HEK293 (cell line): ENCODE data around the gene MSS51.

Experiments used
- CTCF ChIA-PET: fragments of 350-600 bp; formaldehyde crosslinking; extraction: SDS; loops from one replicate; lab custom pipeline; 2021; ENCODE audit warnings: antibody characterized with exemption; lab: Yijun Ruan, JAX
- POLR2A ChIA-PET: fragments of 300-600 bp; formaldehyde crosslinking; extraction: SDS; loops from one replicate; lab custom pipeline; 2020; ENCODE audit warnings: antibody characterized with exemption, inconsistent platforms; lab: Yijun Ruan, JAX
- H3K27ac ChIP-seq: fragments of 200-500 bp; sonication (Bioruptor generic); 2 replicates; pipeline ENCODE4 v1.5.1; 2014; ENCODE audit warnings: low read depth, low read length, control low read depth, inconsistent platforms; ENCODE audit errors: extremely low read depth
- H3K36me3 ChIP-seq, 2 experiments: fragments of 200-500 bp in 1 of 2; sonication (Bioruptor generic) in 1 of 2; 1 replicate in 1 of 2; 2 replicates in 1 of 2; pipeline ENCODE4 v1.5.1; 2014 to 2017; ENCODE audit warnings: inconsistent platforms in 2 of 2, low read length in 2 of 2; ENCODE audit not compliant: control insufficient read depth in 2 of 2, insufficient read depth in 1 of 2
- H3K4me1 ChIP-seq: fragments of 200-500 bp; sonication (Bioruptor generic); 2 replicates; pipeline ENCODE4 v1.5.1; 2014; ENCODE audit warnings: mild to moderate bottlenecking, low read length, inconsistent platforms; ENCODE audit not compliant: control insufficient read depth, insufficient read depth
- H3K4me3 ChIP-seq: 2 replicates; pipeline ENCODE4 v1.5.1; 2011; ENCODE audit warnings: low read depth, mild to moderate bottlenecking, control low read depth, low read length, moderate library complexity
- H3K9me3 ChIP-seq: fragments of 200-500 bp; sonication (Bioruptor generic); 2 replicates; pipeline ENCODE4 v1.5.1; 2014; ENCODE audit warnings: low read depth, low read length, inconsistent platforms; ENCODE audit not compliant: control insufficient read depth, insufficient read depth
- GLIS1 ChIP-seq: fragments of 450-650 bp; formaldehyde crosslinking; IDR thresholded peaks from 2 replicates; pipeline ENCODE4 v1.5.1; 2016; ENCODE audit warnings: missing biosample characterization, missing genetic modification characterization
- KLF1 ChIP-seq: fragments of 450-650 bp; formaldehyde crosslinking; IDR thresholded peaks from 2 replicates; pipeline ENCODE4 v1.5.1; 2016; ENCODE audit warnings: missing biosample characterization, missing genetic modification characterization
- KLF9 ChIP-seq: fragments of 450-650 bp; formaldehyde crosslinking; IDR thresholded peaks from 2 replicates; pipeline ENCODE4 v1.5.1; 2016; ENCODE audit warnings: missing biosample characterization, missing genetic modification characterization, low read depth
- TCF7L2 ChIP-seq: IDR thresholded peaks from 2 replicates; pipeline ENCODE4 v1.6.1; 2011; ENCODE audit warnings: low read depth, mild to moderate bottlenecking, inconsistent platforms, low read length, moderate library complexity, borderline replicate concordance
- ZBTB17 ChIP-seq: fragments of 450-650 bp; formaldehyde crosslinking; IDR thresholded peaks from 2 replicates; pipeline ENCODE4 v1.5.1; 2016; ENCODE audit warnings: missing biosample characterization, missing genetic modification characterization
- ZFP37 ChIP-seq: fragments of 450-650 bp; formaldehyde crosslinking; IDR thresholded peaks from 2 replicates; pipeline ENCODE4 v1.5.1; 2016; ENCODE audit warnings: missing biosample characterization, missing genetic modification characterization
- ZFP41 ChIP-seq: fragments of 450-650 bp; formaldehyde crosslinking; IDR thresholded peaks from 2 replicates; pipeline ENCODE4 v1.5.1; 2016; ENCODE audit warnings: missing biosample characterization, missing genetic modification characterization, borderline replicate concordance
- ZNF138 ChIP-seq: fragments of 450-650 bp; formaldehyde crosslinking; IDR thresholded peaks from 2 replicates; pipeline ENCODE4 v1.5.1; 2016; ENCODE audit warnings: missing biosample characterization, missing genetic modification characterization, borderline replicate concordance
- ZNF175 ChIP-seq: fragments of 450-650 bp; formaldehyde crosslinking; IDR thresholded peaks from 2 replicates; pipeline ENCODE4 v1.5.1; 2016; ENCODE audit warnings: missing biosample characterization, missing genetic modification characterization
- ZNF184 ChIP-seq: fragments of 450-650 bp; IDR thresholded peaks from 2 replicates; pipeline ENCODE4 v1.5.1; 2018; ENCODE audit warnings: missing biosample characterization, mild to moderate bottlenecking, missing genetic modification characterization
- ZNF211 ChIP-seq: fragments of 450-650 bp; formaldehyde crosslinking; IDR thresholded peaks from 2 replicates; pipeline ENCODE4 v1.5.1; 2016; ENCODE audit warnings: low read depth, missing biosample characterization, missing genetic modification characterization
- ZNF335 ChIP-seq: fragments of 450-650 bp; formaldehyde crosslinking; conservative IDR thresholded peaks from 2 replicates; pipeline ENCODE4 v1.5.1; 2016; ENCODE audit warnings: missing biosample characterization, missing genetic modification characterization
- ZNF664 ChIP-seq: fragments of 450-650 bp; formaldehyde crosslinking; IDR thresholded peaks from 2 replicates; pipeline ENCODE4 v1.5.1; 2016; ENCODE audit warnings: missing biosample characterization, missing genetic modification characterization
- ZNF707 ChIP-seq: fragments of 450-650 bp; formaldehyde crosslinking; IDR thresholded peaks from 2 replicates; pipeline ENCODE4 v1.5.1; 2016; ENCODE audit warnings: missing biosample characterization, missing genetic modification characterization
- ZNF76 ChIP-seq: fragments of 450-650 bp; formaldehyde crosslinking; IDR thresholded peaks from 2 replicates; pipeline ENCODE4; 2016; ENCODE audit warnings: low read depth, missing biosample characterization, missing genetic modification characterization, borderline replicate concordance
- ZNF785 ChIP-seq: fragments of 450-650 bp; formaldehyde crosslinking; IDR thresholded peaks from 2 replicates; pipeline ENCODE4 v1.5.1; 2016; ENCODE audit warnings: missing biosample characterization, missing genetic modification characterization
- TF ChIP-seq, protein P1 (sequence below): fragments of 450-650 bp; formaldehyde crosslinking; IDR thresholded peaks from 2 replicates; pipeline ENCODE4 v1.5.1; 2016; ENCODE audit warnings: missing biosample characterization, missing genetic modification characterization, low read depth
- TF ChIP-seq, protein P2 (sequence below): fragments of 450-650 bp; formaldehyde crosslinking; IDR thresholded peaks from 2 replicates; pipeline ENCODE4 v1.5.1; 2016; ENCODE audit warnings: missing biosample characterization, missing genetic modification characterization, borderline replicate concordance
- TF ChIP-seq, protein P3 (sequence below): fragments of 450-650 bp; formaldehyde crosslinking; IDR thresholded peaks from 2 replicates; pipeline ENCODE4 v1.5.1; 2016; ENCODE audit warnings: missing biosample characterization, missing genetic modification characterization
- TF ChIP-seq, protein P4 (sequence below): fragments of 450-650 bp; formaldehyde crosslinking; IDR thresholded peaks from 2 replicates; pipeline ENCODE4 v1.5.1; 2016; ENCODE audit warnings: missing biosample characterization, missing genetic modification characterization

The MSS51 gene

DNA sequence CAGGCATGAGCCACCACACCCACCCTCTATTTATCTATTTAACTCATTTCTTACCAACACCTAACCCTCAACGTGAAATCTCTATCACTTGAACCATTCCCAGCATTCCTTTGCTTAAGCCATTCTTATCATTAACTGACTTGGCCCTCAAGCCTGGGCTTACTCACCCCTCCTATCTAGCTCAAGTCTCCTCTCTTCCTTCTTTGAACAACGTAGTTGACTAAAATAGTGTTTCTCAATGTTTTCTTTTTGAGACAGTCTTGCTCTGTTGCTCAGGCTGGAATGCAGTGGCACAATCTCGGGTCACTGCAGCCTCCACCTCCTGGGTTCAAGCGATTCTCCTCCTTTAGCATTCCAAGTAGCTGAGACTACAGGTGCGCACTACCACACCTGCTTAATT lies 26.5 kb downstream of the MSS51 start:
- H3K36me3 ChIP-seq = peaks cover 4 to 6% of the 10 kb centered on the region in 2 experiments; a peak in 2 of 3 replicates
- POLR2A ChIA-PET = interaction anchor here (0.6 kb wide), 1 partner anchor 10 kb away, joined by 3 read pairs; no protein-coding TSS in a partner anchor
- H3K4me1 ChIP-seq = no peaks in the 10 kb centered on the region
- H3K9me3 ChIP-seq = no peaks in the 10 kb centered on the region
- no peak overlapping the region for H3K27ac ChIP-seq
- CTCF ChIA-PET = interaction anchor here (0.8 to 1.0 kb wide), 2 partner anchors 9 to 143 kb away, joined by 3 read pairs; no protein-coding TSS in a partner anchor
- no peak overlapping the region for H3K4me3 ChIP-seq
- TF ChIP-seq ZNF138 (tag by site-specific recombination) (no peak), ZFP41 (no peak), ZNF335 (tag by site-specific recombination) (no peak), ZNF76 (tag by site-specific recombination) (no peak), ZNF707 (tag by site-specific recombination) (no peak), ZBTB17 (tag by site-specific recombination) (no peak), ZNF785 (tag by site-specific recombination) (no peak), ZNF211 (tag by site-specific recombination) (no peak), GLIS1 (tag by site-specific recombination) (no peak), ZNF664 (tag by site-specific recombination) (no peak), ZNF184 (tag by site-specific recombination) (no peak), TCF7L2 (no peak), ZNF175 (tag by site-specific recombination) (no peak), KLF9 (tag by site-specific recombination) (no peak), ZFP37 (tag by site-specific recombination) (no peak), KLF1 (tag by site-specific recombination) (no peak)
- TF ChIP-seq, protein P1, sequence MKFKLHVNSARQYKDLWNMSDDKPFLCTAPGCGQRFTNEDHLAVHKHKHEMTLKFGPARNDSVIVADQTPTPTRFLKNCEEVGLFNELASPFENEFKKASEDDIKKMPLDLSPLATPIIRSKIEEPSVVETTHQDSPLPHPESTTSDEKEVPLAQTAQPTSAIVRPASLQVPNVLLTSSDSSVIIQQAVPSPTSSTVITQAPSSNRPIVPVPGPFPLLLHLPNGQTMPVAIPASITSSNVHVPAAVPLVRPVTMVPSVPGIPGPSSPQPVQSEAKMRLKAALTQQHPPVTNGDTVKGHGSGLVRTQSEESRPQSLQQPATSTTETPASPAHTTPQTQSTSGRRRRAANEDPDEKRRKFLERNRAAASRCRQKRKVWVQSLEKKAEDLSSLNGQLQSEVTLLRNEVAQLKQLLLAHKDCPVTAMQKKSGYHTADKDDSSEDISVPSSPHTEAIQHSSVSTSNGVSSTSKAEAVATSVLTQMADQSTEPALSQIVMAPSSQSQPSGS (tag by site-specific recombination) = no peak
- TF ChIP-seq, protein P2, sequence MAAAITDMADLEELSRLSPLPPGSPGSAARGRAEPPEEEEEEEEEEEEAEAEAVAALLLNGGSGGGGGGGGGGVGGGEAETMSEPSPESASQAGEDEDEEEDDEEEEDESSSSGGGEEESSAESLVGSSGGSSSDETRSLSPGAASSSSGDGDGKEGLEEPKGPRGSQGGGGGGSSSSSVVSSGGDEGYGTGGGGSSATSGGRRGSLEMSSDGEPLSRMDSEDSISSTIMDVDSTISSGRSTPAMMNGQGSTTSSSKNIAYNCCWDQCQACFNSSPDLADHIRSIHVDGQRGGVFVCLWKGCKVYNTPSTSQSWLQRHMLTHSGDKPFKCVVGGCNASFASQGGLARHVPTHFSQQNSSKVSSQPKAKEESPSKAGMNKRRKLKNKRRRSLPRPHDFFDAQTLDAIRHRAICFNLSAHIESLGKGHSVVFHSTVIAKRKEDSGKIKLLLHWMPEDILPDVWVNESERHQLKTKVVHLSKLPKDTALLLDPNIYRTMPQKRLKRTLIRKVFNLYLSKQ (tag by site-specific recombination) = no peak
- TF ChIP-seq, protein P3, sequence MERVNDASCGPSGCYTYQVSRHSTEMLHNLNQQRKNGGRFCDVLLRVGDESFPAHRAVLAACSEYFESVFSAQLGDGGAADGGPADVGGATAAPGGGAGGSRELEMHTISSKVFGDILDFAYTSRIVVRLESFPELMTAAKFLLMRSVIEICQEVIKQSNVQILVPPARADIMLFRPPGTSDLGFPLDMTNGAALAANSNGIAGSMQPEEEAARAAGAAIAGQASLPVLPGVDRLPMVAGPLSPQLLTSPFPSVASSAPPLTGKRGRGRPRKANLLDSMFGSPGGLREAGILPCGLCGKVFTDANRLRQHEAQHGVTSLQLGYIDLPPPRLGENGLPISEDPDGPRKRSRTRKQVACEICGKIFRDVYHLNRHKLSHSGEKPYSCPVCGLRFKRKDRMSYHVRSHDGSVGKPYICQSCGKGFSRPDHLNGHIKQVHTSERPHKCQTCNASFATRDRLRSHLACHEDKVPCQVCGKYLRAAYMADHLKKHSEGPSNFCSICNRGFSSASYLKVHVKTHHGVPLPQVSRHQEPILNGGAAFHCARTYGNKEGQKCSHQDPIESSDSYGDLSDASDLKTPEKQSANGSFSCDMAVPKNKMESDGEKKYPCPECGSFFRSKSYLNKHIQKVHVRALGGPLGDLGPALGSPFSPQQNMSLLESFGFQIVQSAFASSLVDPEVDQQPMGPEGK (tag by site-specific recombination) = no peak
- TF ChIP-seq, protein P4, sequence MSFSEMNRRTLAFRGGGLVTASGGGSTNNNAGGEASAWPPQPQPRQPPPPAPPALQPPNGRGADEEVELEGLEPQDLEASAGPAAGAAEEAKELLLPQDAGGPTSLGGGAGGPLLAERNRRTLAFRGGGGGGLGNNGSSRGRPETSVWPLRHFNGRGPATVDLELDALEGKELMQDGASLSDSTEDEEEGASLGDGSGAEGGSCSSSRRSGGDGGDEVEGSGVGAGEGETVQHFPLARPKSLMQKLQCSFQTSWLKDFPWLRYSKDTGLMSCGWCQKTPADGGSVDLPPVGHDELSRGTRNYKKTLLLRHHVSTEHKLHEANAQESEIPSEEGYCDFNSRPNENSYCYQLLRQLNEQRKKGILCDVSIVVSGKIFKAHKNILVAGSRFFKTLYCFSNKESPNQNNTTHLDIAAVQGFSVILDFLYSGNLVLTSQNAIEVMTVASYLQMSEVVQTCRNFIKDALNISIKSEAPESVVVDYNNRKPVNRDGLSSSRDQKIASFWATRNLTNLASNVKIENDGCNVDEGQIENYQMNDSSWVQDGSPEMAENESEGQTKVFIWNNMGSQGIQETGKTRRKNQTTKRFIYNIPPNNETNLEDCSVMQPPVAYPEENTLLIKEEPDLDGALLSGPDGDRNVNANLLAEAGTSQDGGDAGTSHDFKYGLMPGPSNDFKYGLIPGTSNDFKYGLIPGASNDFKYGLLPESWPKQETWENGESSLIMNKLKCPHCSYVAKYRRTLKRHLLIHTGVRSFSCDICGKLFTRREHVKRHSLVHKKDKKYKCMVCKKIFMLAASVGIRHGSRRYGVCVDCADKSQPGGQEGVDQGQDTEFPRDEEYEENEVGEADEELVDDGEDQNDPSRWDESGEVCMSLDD (tag by site-specific recombination) = no peak
